Measurements from ENCODE around the gene SACM1L.
A peak's percentile ranks its signal among the peaks of the same experiment; 100 is the strongest.

The SACM1L gene

GRCh38 chr3:45686850-45687249 is 2.3 kb upstream of the SACM1L start:
- Histone ChIP-seq H3F3A (ENCODE audit: control insufficient read depth, insufficient read depth) (no peaks in the 10 kb centered on the region), H3K27ac (ENCODE audit: low read depth, low read length) (no peak overlapping the region), H3K36me3 (ENCODE audit: control insufficient read depth, low read length) (peaks cover 9% of the 10 kb centered on the region), H3K9me3 (ENCODE audit: control insufficient read depth, insufficient read depth, low read length) (no peaks in the 10 kb centered on the region), H3K4me2 (ENCODE audit: low read length) (no peak overlapping the region), H3K4me1 (ENCODE audit: control insufficient read depth, low read length) (peaks cover 13% of the 10 kb centered on the region), H3K27me3 (ENCODE audit: control insufficient read depth, low read length) (no peaks in the 10 kb centered on the region; the same call in 1 of the 2 replicates), H3K9me2 (replicated peaks; ENCODE audit: control insufficient read depth, low read length) (no peaks in the 10 kb centered on the region), H3K4me3 (ENCODE audit: low read length) (no peak overlapping the region), H4K20me1 (ENCODE audit: control insufficient read depth, insufficient read depth, low read depth, low read length) (peaks cover 7% of the 10 kb centered on the region; the same call in 1 of the 2 replicates), H3K79me2 (ENCODE audit: control insufficient read depth, low read length) (peaks cover 26% of the 10 kb centered on the region)
- TF ChIP-seq CTCF (IDR thresholded peaks at IDR 0.05; ENCODE audit: low read depth, low read length, poor library complexity, severe bottlenecking) (no peak), EZH2phosphoT487 (IDR thresholded peaks at IDR 0.05; ENCODE audit: borderline replicate concordance, low read length) (no peak)

GRCh38 chr3:45687828-45688193 is 1.4 kb upstream of the SACM1L start:
- Histone ChIP-seq H3F3A (ENCODE audit: control insufficient read depth, insufficient read depth) (no peaks in the 10 kb centered on the region), H3K27me3 (ENCODE audit: control insufficient read depth, low read length) (no peaks in the 10 kb centered on the region; the same call in 1 of the 2 replicates), H3K79me2 (ENCODE audit: control insufficient read depth, low read length) (peaks cover 36% of the 10 kb centered on the region), H3K4me1 (ENCODE audit: control insufficient read depth, low read length) (peaks cover 13% of the 10 kb centered on the region), H3K36me3 (ENCODE audit: control insufficient read depth, low read length) (peaks cover 18% of the 10 kb centered on the region), H3K9me2 (replicated peaks; ENCODE audit: control insufficient read depth, low read length) (no peaks in the 10 kb centered on the region), H4K20me1 (ENCODE audit: control insufficient read depth, insufficient read depth, low read depth, low read length) (peaks cover 7% of the 10 kb centered on the region; the same call in 1 of the 2 replicates), H3K4me3 (ENCODE audit: low read length) (peak overlapping the region; percentile 96), H3K9me3 (ENCODE audit: control insufficient read depth, insufficient read depth, low read length) (no peaks in the 10 kb centered on the region), H3K27ac (ENCODE audit: low read depth, low read length) (no peak overlapping the region), H3K4me2 (ENCODE audit: low read length) (peak overlapping the region; percentile 98)
- TF ChIP-seq CTCF (IDR thresholded peaks at IDR 0.05; ENCODE audit: low read depth, low read length, poor library complexity, severe bottlenecking) = no peak
- TF ChIP-seq EZH2phosphoT487 (IDR thresholded peaks at IDR 0.05; ENCODE audit: borderline replicate concordance, low read length) = no peak

- Histone ChIP-seq H3K4me3 (ENCODE audit: low read length) (peak overlapping the region; percentile 96), H3K79me2 (ENCODE audit: control insufficient read depth, low read length) (peaks cover 41% of the 10 kb centered on the region), H4K20me1 (ENCODE audit: control insufficient read depth, insufficient read depth, low read depth, low read length) (peaks cover 7% of the 10 kb centered on the region; the same call in 1 of the 2 replicates), H3K27me3 (ENCODE audit: control insufficient read depth, low read length) (no peaks in the 10 kb centered on the region; the same call in 1 of the 2 replicates), H3K4me1 (ENCODE audit: control insufficient read depth, low read length) (peaks cover 16% of the 10 kb centered on the region), H3K9me2 (replicated peaks; ENCODE audit: control insufficient read depth, low read length) (no peaks in the 10 kb centered on the region), H3K4me2 (ENCODE audit: low read length) (peak overlapping the region; percentile 98), H3K9me3 (ENCODE audit: control insufficient read depth, insufficient read depth, low read length) (no peaks in the 10 kb centered on the region), H3F3A (ENCODE audit: control insufficient read depth, insufficient read depth) (no peaks in the 10 kb centered on the region), H3K27ac (ENCODE audit: low read depth, low read length) (peak overlapping the region; percentile 55), H3K36me3 (ENCODE audit: control insufficient read depth, low read length) (peaks cover 24% of the 10 kb centered on the region)
- TF ChIP-seq EZH2phosphoT487 (IDR thresholded peaks at IDR 0.05; ENCODE audit: borderline replicate concordance, low read length) = no peak
- peak; percentile 34 for TF ChIP-seq CTCF (IDR thresholded peaks at IDR 0.05; ENCODE audit: low read depth, low read length, poor library complexity, severe bottlenecking)
Observed at GRCh38 chr3:45688194-45688881, 858 bp upstream of the SACM1L start.

Data from DOHH2 (cell line).